Astrocyte (in vitro differentiated cells and primary cell): ENCODE measurements around the gene EP300.

ENCODE experiments used
- CTCF ChIP-seq: IDR thresholded peaks from 2 replicates; pipeline ENCODE4 v1.5.1; 2011; ENCODE audit warnings: low read depth, mild to moderate bottlenecking, inconsistent platforms, low read length, moderate library complexity; ENCODE audit not compliant: insufficient read depth
- EZH2 ChIP-seq: IDR thresholded peaks from 2 replicates; pipeline ENCODE4 v1.6.1; 2012; ENCODE audit warnings: mild to moderate bottlenecking, low read length, inconsistent platforms; ENCODE audit not compliant: insufficient read depth

- TF ChIP-seq CTCF: no peak
- no peak for TF ChIP-seq EZH2
Observed at GRCh38 chr22:41171996-41172395, 79.6 kb downstream of the EP300 start.
